ENCODE results near the gene MOV10L1. TPM values are rescaled to one million over a fixed set of nuclear protein-coding genes. Genes with fewer than 3 reads are reported as not detected.

MOV10L1 gene
- total RNA-seq, 4 donors from 2014 or later, result 0.17 to 1.3 (median 1.1) TPM; not detected in 1

DNA sequence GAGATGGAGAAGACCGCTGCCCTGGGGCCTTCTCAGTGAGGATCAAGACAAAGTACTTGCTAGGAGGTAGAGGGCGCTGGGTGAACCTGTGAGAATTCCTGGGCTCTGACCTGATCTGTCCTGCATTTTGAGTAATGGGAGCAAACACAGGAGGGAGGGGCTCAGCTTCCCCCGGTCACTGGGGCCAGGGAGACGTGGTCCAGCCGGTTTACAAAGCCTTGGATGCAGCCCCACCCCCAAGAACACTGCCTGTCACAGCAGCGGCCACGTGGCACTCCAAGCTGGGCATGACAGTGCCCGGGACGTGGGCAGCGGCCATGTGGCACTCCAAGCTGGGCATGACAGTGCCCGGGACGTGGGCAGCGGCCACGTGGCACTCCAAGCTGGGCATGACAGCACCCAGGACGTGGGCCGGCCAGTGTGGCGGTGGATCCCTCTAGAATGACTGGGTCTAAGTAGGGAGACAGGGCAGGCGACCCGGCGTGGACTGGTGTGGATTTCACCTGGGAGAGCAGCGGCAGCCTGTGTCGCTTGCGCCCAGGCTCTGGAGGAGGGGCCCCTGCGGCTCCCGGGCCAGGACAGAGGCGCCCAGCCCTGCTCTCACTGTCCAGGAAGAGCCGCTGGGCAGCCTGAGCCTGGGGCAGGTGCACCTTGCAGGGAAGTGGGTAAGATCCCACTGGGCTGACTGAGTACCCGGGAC is 29.2 kb upstream of the MOV10L1 start:
- TF ChIP-seq CTCF (IDR thresholded peaks at IDR 0.05; ENCODE audit: low read depth), result no peak

DNA sequence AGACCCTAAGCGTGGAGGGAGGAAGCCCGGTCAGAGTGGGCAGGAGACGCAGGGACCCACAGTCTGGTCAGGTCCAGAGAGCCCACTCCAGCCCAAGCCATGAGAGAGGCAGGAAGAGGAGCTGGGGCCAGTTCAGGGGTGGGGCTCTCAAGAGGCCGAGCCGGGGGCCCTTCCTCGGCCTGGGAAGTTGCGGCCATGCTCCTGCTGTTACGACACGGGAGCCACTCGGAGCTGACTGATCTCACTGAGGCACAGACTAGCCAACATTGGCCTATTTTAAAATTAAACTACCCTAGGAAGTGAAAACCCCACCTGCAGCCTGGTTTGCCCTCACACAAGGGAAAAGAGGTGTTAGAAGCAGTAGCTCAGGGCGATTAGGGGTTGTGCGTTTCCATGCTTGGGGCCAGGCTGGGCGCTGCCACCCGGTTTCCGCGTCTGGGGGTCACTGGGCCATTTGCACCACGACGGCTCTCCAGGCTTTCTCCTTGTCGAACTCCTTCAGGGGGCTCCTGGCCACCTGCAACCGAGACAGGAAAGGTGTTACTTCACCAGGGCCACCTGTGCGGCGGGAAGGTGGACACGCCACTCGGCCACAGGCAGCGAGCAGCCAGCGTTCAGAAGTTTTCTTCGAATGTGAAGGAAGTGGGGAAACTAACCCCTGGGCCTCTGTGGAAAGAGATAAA is 28.5 kb upstream of the MOV10L1 start:
- no peak for TF ChIP-seq CTCF (IDR thresholded peaks at IDR 0.05; ENCODE audit: low read depth)

- no peak for TF ChIP-seq CTCF (IDR thresholded peaks at IDR 0.05; ENCODE audit: low read depth)
These were observed 27.9 kb upstream of the MOV10L1 start for GRCh38 chr22:50061824-50062355.

DNA sequence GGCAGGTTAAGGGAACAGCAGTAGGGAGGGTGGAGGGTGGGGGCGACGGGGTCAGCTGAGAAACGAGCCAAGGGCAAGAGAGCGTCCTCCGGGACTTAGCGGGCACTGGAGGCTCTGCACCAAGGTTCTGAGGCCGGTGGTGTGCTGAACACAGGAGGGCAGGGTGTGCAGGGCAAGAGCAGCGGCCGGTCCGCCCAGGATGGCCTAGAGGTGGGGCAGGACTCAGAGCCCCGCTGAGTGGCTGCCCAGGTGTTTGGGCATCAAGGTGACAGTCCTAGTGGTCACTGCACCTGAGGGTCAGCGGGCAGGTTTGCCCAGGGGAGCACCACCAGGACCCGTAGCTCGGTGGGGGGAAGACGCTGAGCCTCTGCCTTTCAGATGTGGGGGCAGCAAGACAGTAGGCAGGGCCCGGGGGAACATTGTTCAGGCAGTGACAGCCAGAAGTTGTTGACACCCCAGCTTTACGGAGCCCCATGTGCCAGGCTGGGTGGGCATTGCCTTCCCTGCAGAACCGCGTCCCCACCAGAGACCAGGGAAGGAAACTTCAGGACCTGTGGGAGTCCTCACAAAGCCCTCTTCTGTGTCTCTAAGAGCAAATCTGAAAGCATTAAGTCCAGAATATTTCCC is 27.2 kb upstream of the MOV10L1 start:
- TF ChIP-seq CTCF (IDR thresholded peaks at IDR 0.05; ENCODE audit: low read depth), result no peak

- no peak for TF ChIP-seq CTCF (IDR thresholded peaks at IDR 0.05; ENCODE audit: low read depth)
These were observed 26.0 kb upstream of the MOV10L1 start for GRCh38 chr22:50063589-50064393.

GRCh38 chr22:50064453-50064852 is 25.4 kb upstream of the MOV10L1 start:
- TF ChIP-seq CTCF (IDR thresholded peaks at IDR 0.05; ENCODE audit: low read depth), result no peak
